Measurements from ENCODE around the gene SEPTIN5. TPM values are rescaled to one million over a fixed set of nuclear protein-coding genes. Genes with fewer than 3 reads are reported as not detected.

Gene SEPTIN5
- total and polyA plus RNA-seq, 9 of the 15 experiments (the other 6 are each of a cell fraction or from before 2014, with no cell fraction given): 0.03 to 195 (median 119) TPM

GRCh38 chr22:19757985-19758895 lies 43.9 kb downstream of the SEPTIN5 start:
- in situ Hi-C loops (cut with MboI) (no loop called here), intact Hi-C loops (cut with micrococcal nuclease) (loop anchor here (5.0 kb wide), 1 partner anchor 134 kb away; no protein-coding TSS in a partner anchor)
- Histone ChIP-seq H2AFZ (ENCODE audit: low read depth, low read length) (no peak overlapping the region), H4K20me1 (replicated peaks; ENCODE audit: control insufficient read depth, insufficient read depth, low read length) (peaks cover 44% of the 10 kb centered on the region), H3K79me2 (ENCODE audit: control insufficient read depth, insufficient read depth, low read length) (peaks cover 23% of the 10 kb centered on the region), H3K4me3 (no peak overlapping the region), H3K9ac (ENCODE audit: insufficient read depth in 1 of 2, low read depth in 2 of 2, low read length in 2 of 2) (peak overlapping the region in 1 of 2 experiments; percentile 47; a peak in 2 of 4 replicates), H3K27ac (ENCODE audit: extremely low read depth, low read depth, low read length) (no peak overlapping the region), H3K4me2 (ENCODE audit: insufficient read depth, low read length) (no peak overlapping the region), H3K4me1 (replicated peaks in 1 of 2; ENCODE audit: control insufficient read depth in 2 of 2, insufficient read depth in 2 of 2, low read length in 2 of 2) (peaks cover 24 to 92% of the 10 kb centered on the region in 2 experiments; a peak in 4 of 5 replicates), H3K36me3 (ENCODE audit: control insufficient read depth, insufficient read depth, low read length) (no peaks in the 10 kb centered on the region), H3K9me1 (ENCODE audit: control insufficient read depth, insufficient read depth, low read length) (peaks cover 5% of the 10 kb centered on the region), H3K27me3 (ENCODE audit: control insufficient read depth in 2 of 2, insufficient read depth in 2 of 2, low read length in 2 of 2) (peaks cover 43 to 62% of the 10 kb centered on the region in 2 experiments; a peak in 4 of 5 replicates), H3K9me3 (replicated peaks; ENCODE audit: control insufficient read depth, insufficient read depth, low read depth, low read length) (no peaks in the 10 kb centered on the region)
- 63% methylated on average over 43 of the region's 43 CpGs for WGBS (ENCODE audit: insufficient coverage, low coverage, missing lambda C conversion rate)
- no TSS peak for BruUV-seq (replicated peaks)
- FAIRE-seq (peak; percentile 6), DNase-seq (ENCODE audit: extremely low read depth in 1 of 4, low spot score in 3 of 4) (no peak), ATAC-seq (no peak)
- CTCF ChIA-PET (ENCODE audit: low intra/inter-chr PET ratio): interaction anchor here (0.6 to 3.8 kb wide), 5 partner anchors 10 to 732 kb away, joined by 3 to 91 read pairs (median 4); no protein-coding TSS in a partner anchor
- POLR2A ChIA-PET: interaction anchor here (0.6 to 2.4 kb wide), 10 partner anchors 9 to 233 kb away, joined by 3 to 36 read pairs (median 3); partner anchors contain the start of genes GNB1L and RTL10
- TF ChIP-seq ZBTB7A (IDR thresholded peaks at IDR 0.05; ENCODE audit: borderline replicate concordance, control insufficient read depth, low read depth, low read length): peak; percentile 13; the same call in 1 of the 2 replicates
- peak in 1 of 2 experiments; percentile 3; a peak in 1 of 4 replicates for TF ChIP-seq SRF (CRISPR knock-in tag; IDR thresholded peaks at IDR 0.05)
- 0 out of 4 replicates have a peak, but pooled peaks of 1 of the 2 experiments have one; percentile 4 for TF ChIP-seq ZNF639 (CRISPR knock-in tag; conservative IDR thresholded peaks at IDR 0.05 in 1 of 2, IDR thresholded peaks at IDR 0.05 in 1 of 2)
- 0 out of 2 replicates have a peak, but pooled peaks have one; percentile 15 for TF ChIP-seq MBD2 (IDR thresholded peaks at IDR 0.05; ENCODE audit: borderline replicate concordance, low read depth)
- peak; percentile 96; the same call in 1 of the 2 replicates for TF ChIP-seq RBM14 (IDR thresholded peaks at IDR 0.05; ENCODE audit: borderline replicate concordance, insufficient read depth, low read depth, low read length)
- TF ChIP-seq, protein P1, sequence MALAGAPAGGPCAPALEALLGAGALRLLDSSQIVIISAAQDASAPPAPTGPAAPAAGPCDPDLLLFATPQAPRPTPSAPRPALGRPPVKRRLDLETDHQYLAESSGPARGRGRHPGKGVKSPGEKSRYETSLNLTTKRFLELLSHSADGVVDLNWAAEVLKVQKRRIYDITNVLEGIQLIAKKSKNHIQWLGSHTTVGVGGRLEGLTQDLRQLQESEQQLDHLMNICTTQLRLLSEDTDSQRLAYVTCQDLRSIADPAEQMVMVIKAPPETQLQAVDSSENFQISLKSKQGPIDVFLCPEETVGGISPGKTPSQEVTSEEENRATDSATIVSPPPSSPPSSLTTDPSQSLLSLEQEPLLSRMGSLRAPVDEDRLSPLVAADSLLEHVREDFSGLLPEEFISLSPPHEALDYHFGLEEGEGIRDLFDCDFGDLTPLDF (CRISPR knock-in tag; IDR thresholded peaks at IDR 0.05): peak; percentile 56; the same call in 1 of the 2 replicates
- TF ChIP-seq POU5F1 (IDR thresholded peaks at IDR 0.05; ENCODE audit: borderline replicate concordance, low read depth, low read length, partially characterized antibody): no peak
- TF ChIP-seq MCM3 (IDR thresholded peaks at IDR 0.05): no peak; the same call in 1 of the 2 replicates
- 0 out of 2 replicates have a peak, but pooled peaks have one; percentile 10 for TF ChIP-seq HIVEP1 (CRISPR knock-in tag; IDR thresholded peaks at IDR 0.05)
- 0 out of 2 replicates have a peak, but pooled peaks have one; percentile 40 for TF ChIP-seq PRMT5 (CRISPR knock-in tag; IDR thresholded peaks at IDR 0.05)
- peak in 1 of 3 experiments; percentile 6 for TF ChIP-seq YY1 (IDR thresholded peaks at IDR 0.05; ENCODE audit: borderline replicate concordance in 1 of 3, control insufficient read depth in 1 of 3, extremely low read depth in 1 of 3, insufficient read depth in 3 of 3, insufficient read length in 1 of 3, insufficient replicate concordance in 2 of 3, low read depth in 1 of 3, low read length in 2 of 3)
- no peak for TF ChIP-seq SREBF1 (IDR thresholded peaks at IDR 0.05; ENCODE audit: borderline replicate concordance, low read depth, low read length)
- peak; percentile 3; the same call in 1 of the 2 replicates for TF ChIP-seq HBP1 (CRISPR knock-in tag; IDR thresholded peaks at IDR 0.05)
